BLaER1 treated with 17β-estradiol and CSF1 and Interleukin-3, amounts not matched to agents 10 nM and 100 nM (cell line): ENCODE measurements around the gene TGFBR3.

Experiments used
- H3K27ac ChIP-seq, 11 experiments: shearing (Covaris generic); formaldehyde crosslinking; 2 replicates each; pipeline ENCODE4 v1.8.1; 2022
- H3K27me3 ChIP-seq, 11 experiments: shearing (Covaris generic); formaldehyde crosslinking; 2 replicates each; pipeline ENCODE4 v1.8.1; 2022
- H3K36me3 ChIP-seq, 11 experiments: shearing (Covaris generic); formaldehyde crosslinking; 2 replicates each; pipeline ENCODE4 v1.8.1; 2022
- H3K4me1 ChIP-seq, 10 experiments: shearing (Covaris generic); formaldehyde crosslinking; 2 replicates each; pipeline ENCODE4 v1.8.1; 2022
- H3K4me2 ChIP-seq, 11 experiments: shearing (Covaris generic); formaldehyde crosslinking; 2 replicates each; pipeline ENCODE4 v1.8.1; 2022
- H3K4me3 ChIP-seq, 10 experiments: shearing (Covaris generic); formaldehyde crosslinking; 2 replicates each; pipeline ENCODE4 v1.8.1; 2022
- H3K9ac ChIP-seq, 11 experiments: shearing (Covaris generic); formaldehyde crosslinking; 2 replicates each; pipeline ENCODE4 v1.8.1; 2022
- H3K9me3 ChIP-seq, 11 experiments: shearing (Covaris generic); formaldehyde crosslinking; replicated peaks in 1 of 11; 2 replicates each; pipeline ENCODE4 v1.8.1; 2022
- H4K20me1 ChIP-seq, 11 experiments: shearing (Covaris generic); formaldehyde crosslinking; 2 replicates each; pipeline ENCODE4 v1.8.1; 2022
- Cebpa-rat ChIP-seq, 11 experiments: shearing (Covaris generic); IDR thresholded peaks; 2 replicates each; pipeline ENCODE4 v1.8.1; 2022

Gene TGFBR3

GRCh38 chr1:91724231-91724630 lies 161.7 kb downstream of the TGFBR3 start:
- Histone ChIP-seq H3K9me3 (peaks cover 0 to 10% (median 2%) of the 10 kb centered on the region in 11 experiments; a peak in 5 of 22 replicates), H3K36me3 (peaks cover 0 to 18% (median 3%) of the 10 kb centered on the region in 11 experiments; a peak in 7 of 22 replicates)
- no peak for TF ChIP-seq Cebpa-rat (IDR thresholded peaks at IDR 0.05)

GRCh38 chr1:91720044-91720443 lies 165.9 kb downstream of the TGFBR3 start:
- no peak overlapping the region for H3K27ac ChIP-seq
- peaks cover 0 to 23% (median 5%) of the 10 kb centered on the region in 11 experiments; a peak in 8 of 22 replicates for H3K36me3 ChIP-seq
- no peak for TF ChIP-seq Cebpa-rat (IDR thresholded peaks at IDR 0.05)
- no peak overlapping the region for H3K4me3 ChIP-seq
- H3K4me1 ChIP-seq: peaks cover 0 to 35% (median 20%) of the 10 kb centered on the region in 10 experiments; a peak in 14 of 20 replicates
- H3K9me3 ChIP-seq: peaks cover 0 to 10% (median 2%) of the 10 kb centered on the region in 11 experiments; a peak in 5 of 22 replicates
- H3K27me3 ChIP-seq: no peaks in the 10 kb centered on the region
- H4K20me1 ChIP-seq: no peaks in the 10 kb centered on the region
- no peak overlapping the region for H3K4me2 ChIP-seq
- no peak overlapping the region for H3K9ac ChIP-seq

More at GRCh38 chr1:91724231-91724630, 161.7 kb downstream of the TGFBR3 start:
- Histone ChIP-seq H3K4me2 (peak overlapping the region in 10 of 11 experiments; percentile 2 to 64 (median 51); a peak in 18 of 22 replicates), H3K27me3 (no peaks in the 10 kb centered on the region), H3K4me3 (no peak overlapping the region), H3K9ac (no peak overlapping the region), H4K20me1 (no peaks in the 10 kb centered on the region), H3K4me1 (peaks cover 0 to 30% (median 17%) of the 10 kb centered on the region in 10 experiments; a peak in 14 of 20 replicates), H3K27ac (no peak overlapping the region)

- Histone ChIP-seq H4K20me1 (no peaks in the 10 kb centered on the region), H3K36me3 (peaks cover 0 to 23% (median 5%) of the 10 kb centered on the region in 11 experiments; a peak in 8 of 22 replicates), H3K4me3 (no peak overlapping the region), H3K9ac (no peak overlapping the region), H3K9me3 (peaks cover 0 to 10% (median 2%) of the 10 kb centered on the region in 11 experiments; a peak in 5 of 22 replicates), H3K27ac (no peak overlapping the region), H3K4me2 (no peak overlapping the region), H3K27me3 (no peaks in the 10 kb centered on the region), H3K4me1 (peaks cover 11 to 34% (median 22%) of the 10 kb centered on the region in 10 experiments)
- TF ChIP-seq Cebpa-rat (IDR thresholded peaks at IDR 0.05): no peak
Observed at GRCh38 chr1:91718877-91719276, 167.1 kb downstream of the TGFBR3 start.

GRCh38 chr1:91718368-91718767 lies 167.6 kb downstream of the TGFBR3 start:
- H3K4me3 ChIP-seq: no peak overlapping the region
- TF ChIP-seq Cebpa-rat (IDR thresholded peaks at IDR 0.05): no peak
- H4K20me1 ChIP-seq: no peaks in the 10 kb centered on the region
- H3K27ac ChIP-seq: no peak overlapping the region
- H3K9me3 ChIP-seq: peaks cover 0 to 10% (median 2%) of the 10 kb centered on the region in 11 experiments; a peak in 5 of 22 replicates
- H3K27me3 ChIP-seq: no peaks in the 10 kb centered on the region
- no peak overlapping the region for H3K9ac ChIP-seq
- no peak overlapping the region for H3K4me2 ChIP-seq
- H3K36me3 ChIP-seq: peaks cover 0 to 23% (median 5%) of the 10 kb centered on the region in 11 experiments; a peak in 8 of 22 replicates
- peaks cover 14 to 34% (median 23%) of the 10 kb centered on the region in 10 experiments for H3K4me1 ChIP-seq

GRCh38 chr1:91717839-91718238 lies 168.1 kb downstream of the TGFBR3 start:
- no peak overlapping the region for H3K4me3 ChIP-seq
- no peak overlapping the region for H3K9ac ChIP-seq
- no peak overlapping the region for H3K27ac ChIP-seq
- peaks cover 0 to 10% (median 2%) of the 10 kb centered on the region in 11 experiments; a peak in 5 of 22 replicates for H3K9me3 ChIP-seq
- no peaks in the 10 kb centered on the region for H3K27me3 ChIP-seq
- H3K4me2 ChIP-seq: no peak overlapping the region
- peaks cover 0 to 23% (median 5%) of the 10 kb centered on the region in 11 experiments; a peak in 8 of 22 replicates for H3K36me3 ChIP-seq
- no peak for TF ChIP-seq Cebpa-rat (IDR thresholded peaks at IDR 0.05)
- H3K4me1 ChIP-seq: peaks cover 18 to 37% (median 28%) of the 10 kb centered on the region in 10 experiments
- no peaks in the 10 kb centered on the region for H4K20me1 ChIP-seq

- no peak for TF ChIP-seq Cebpa-rat (IDR thresholded peaks at IDR 0.05)
- peaks cover 0 to 20% (median 5%) of the 10 kb centered on the region in 11 experiments; a peak in 8 of 22 replicates for H3K36me3 ChIP-seq
- H3K9me3 ChIP-seq: peaks cover 0 to 9% (median 2%) of the 10 kb centered on the region in 11 experiments; a peak in 5 of 22 replicates
- no peaks in the 10 kb centered on the region for H4K20me1 ChIP-seq
- no peaks in the 10 kb centered on the region for H3K27me3 ChIP-seq
- H3K4me1 ChIP-seq: peaks cover 33 to 52% (median 43%) of the 10 kb centered on the region in 10 experiments
- peak overlapping the region in 5 of 11 experiments; percentile 16 to 93 (median 33); a peak in 5 of 22 replicates for H3K27ac ChIP-seq
- peak overlapping the region in 7 of 11 experiments; percentile 3 to 29 (median 25); a peak in 8 of 22 replicates for H3K4me2 ChIP-seq
- H3K9ac ChIP-seq: no peak overlapping the region
- H3K4me3 ChIP-seq: no peak overlapping the region
Observed at GRCh38 chr1:91716339-91716738, 169.6 kb downstream of the TGFBR3 start.

GRCh38 chr1:91715416-91716000 lies 170.4 kb downstream of the TGFBR3 start:
- Histone ChIP-seq H3K4me2 (peak overlapping the region in 4 of 11 experiments; percentile 27 to 87 (median 58); a peak in 4 of 22 replicates), H3K4me1 (peaks cover 41 to 61% (median 51%) of the 10 kb centered on the region in 10 experiments), H3K36me3 (peaks cover 0 to 14% (median 5%) of the 10 kb centered on the region in 11 experiments; a peak in 7 of 22 replicates), H3K9ac (peak overlapping the region in 1 of 11 experiments; percentile 70; a peak in 1 of 22 replicates), H3K4me3 (no peak overlapping the region), H3K9me3 (peaks cover 0 to 6% (median 0%) of the 10 kb centered on the region in 11 experiments; a peak in 2 of 22 replicates), H3K27me3 (no peaks in the 10 kb centered on the region), H4K20me1 (no peaks in the 10 kb centered on the region), H3K27ac (peak overlapping the region in 6 of 11 experiments; percentile 82 to 93 (median 92); a peak in 9 of 22 replicates)
- TF ChIP-seq Cebpa-rat (IDR thresholded peaks at IDR 0.05): no peak

- peaks cover 0 to 3% (median 0%) of the 10 kb centered on the region in 11 experiments; a peak in 2 of 22 replicates for H3K9me3 ChIP-seq
- H3K27me3 ChIP-seq: no peaks in the 10 kb centered on the region
- H3K4me2 ChIP-seq: peak overlapping the region in 10 of 11 experiments; percentile 37 to 88 (median 82); a peak in 18 of 22 replicates
- no peaks in the 10 kb centered on the region for H4K20me1 ChIP-seq
- peaks cover 47 to 67% (median 57%) of the 10 kb centered on the region in 10 experiments for H3K4me1 ChIP-seq
- no peak for TF ChIP-seq Cebpa-rat (IDR thresholded peaks at IDR 0.05)
- no peak overlapping the region for H3K4me3 ChIP-seq
- peaks cover 0 to 13% (median 5%) of the 10 kb centered on the region in 11 experiments; a peak in 7 of 22 replicates for H3K36me3 ChIP-seq
- peak overlapping the region in 9 of 11 experiments; percentile 82 to 94 (median 92); a peak in 14 of 22 replicates for H3K27ac ChIP-seq
- H3K9ac ChIP-seq: peak overlapping the region in 1 of 11 experiments; percentile 70; a peak in 2 of 22 replicates
Observed at GRCh38 chr1:91714867-91715381, 171.0 kb downstream of the TGFBR3 start.
